ENCODE results near the gene CELF6.

The CELF6 gene

GRCh38 chr15:72271895-72272212 lies 48.1 kb downstream of the CELF6 start:
- peak; percentile 13 for ATAC-seq
- TF ChIP-seq ZNF70 (CRISPR knock-in tag; IDR thresholded peaks at IDR 0.05) (no peak), TSHZ2 (CRISPR knock-in tag; IDR thresholded peaks at IDR 0.05) (no peak), RARB (CRISPR knock-in tag; IDR thresholded peaks at IDR 0.05) (no peak), ZNF565 (CRISPR knock-in tag; conservative IDR thresholded peaks at IDR 0.05; ENCODE audit: low read depth) (no peak), TOX (CRISPR knock-in tag; IDR thresholded peaks at IDR 0.05; ENCODE audit: borderline replicate concordance) (no peak), ZFP3 (CRISPR knock-in tag; IDR thresholded peaks at IDR 0.05) (no peak), TCF4 (CRISPR knock-in tag; IDR thresholded peaks at IDR 0.05; ENCODE audit: borderline replicate concordance) (no peak), ZNF8 (CRISPR knock-in tag; IDR thresholded peaks at IDR 0.05) (no peak)

- no peak for TF ChIP-seq SNAI2 (CRISPR knock-in tag; IDR thresholded peaks at IDR 0.05)
- TF ChIP-seq ISL1 (CRISPR knock-in tag; IDR thresholded peaks at IDR 0.05), result no peak
- TF ChIP-seq ZNF8 (CRISPR knock-in tag; IDR thresholded peaks at IDR 0.05), result no peak
- no peak for TF ChIP-seq ZFP30 (CRISPR knock-in tag; IDR thresholded peaks at IDR 0.05)
- no peak for TF ChIP-seq CSRNP3 (CRISPR knock-in tag; IDR thresholded peaks at IDR 0.05)
- TF ChIP-seq TOX (CRISPR knock-in tag; IDR thresholded peaks at IDR 0.05; ENCODE audit: borderline replicate concordance), result no peak
- no peak for TF ChIP-seq ZC3H10 (CRISPR knock-in tag; IDR thresholded peaks at IDR 0.05)
- TF ChIP-seq ZFP3 (CRISPR knock-in tag; IDR thresholded peaks at IDR 0.05), result no peak
- TF ChIP-seq BACH2 (CRISPR knock-in tag; IDR thresholded peaks at IDR 0.05; ENCODE audit: borderline replicate concordance), result no peak
- TF ChIP-seq PPARA (CRISPR knock-in tag; IDR thresholded peaks at IDR 0.05; ENCODE audit: borderline replicate concordance), result no peak
- no peak for TF ChIP-seq CSDC2 (CRISPR knock-in tag; IDR thresholded peaks at IDR 0.05)
- TF ChIP-seq PATZ1 (CRISPR knock-in tag; IDR thresholded peaks at IDR 0.05; ENCODE audit: borderline replicate concordance), result no peak
- TF ChIP-seq ZNF565 (CRISPR knock-in tag; conservative IDR thresholded peaks at IDR 0.05; ENCODE audit: low read depth), result no peak
- no peak for TF ChIP-seq OSR1 (CRISPR knock-in tag; IDR thresholded peaks at IDR 0.05)
- no peak for TF ChIP-seq GLIS3 (CRISPR knock-in tag; IDR thresholded peaks at IDR 0.05)
- TF ChIP-seq ZNF70 (CRISPR knock-in tag; IDR thresholded peaks at IDR 0.05), result no peak
- TF ChIP-seq POU6F1 (CRISPR knock-in tag; IDR thresholded peaks at IDR 0.05; ENCODE audit: borderline replicate concordance, low read depth), result no peak
- no peak for TF ChIP-seq TCF4 (CRISPR knock-in tag; IDR thresholded peaks at IDR 0.05; ENCODE audit: borderline replicate concordance)
- TF ChIP-seq CREB5 (CRISPR knock-in tag; IDR thresholded peaks at IDR 0.05; ENCODE audit: low read depth), result no peak
- ATAC-seq, result no peak
Observed at GRCh38 chr15:72271221-72271620, 48.7 kb downstream of the CELF6 start.

- no peak for ATAC-seq
- TF ChIP-seq BACH2 (CRISPR knock-in tag; IDR thresholded peaks at IDR 0.05; ENCODE audit: borderline replicate concordance), result no peak
- TF ChIP-seq ZNF70 (CRISPR knock-in tag; IDR thresholded peaks at IDR 0.05), result no peak
- TF ChIP-seq PPARA (CRISPR knock-in tag; IDR thresholded peaks at IDR 0.05; ENCODE audit: borderline replicate concordance), result no peak
- no peak for TF ChIP-seq OSR1 (CRISPR knock-in tag; IDR thresholded peaks at IDR 0.05)
- no peak for TF ChIP-seq ZNF8 (CRISPR knock-in tag; IDR thresholded peaks at IDR 0.05)
- TF ChIP-seq TCF4 (CRISPR knock-in tag; IDR thresholded peaks at IDR 0.05; ENCODE audit: borderline replicate concordance), result no peak
- no peak for TF ChIP-seq CSDC2 (CRISPR knock-in tag; IDR thresholded peaks at IDR 0.05)
- TF ChIP-seq ZFP30 (CRISPR knock-in tag; IDR thresholded peaks at IDR 0.05), result no peak
- no peak for TF ChIP-seq POU6F1 (CRISPR knock-in tag; IDR thresholded peaks at IDR 0.05; ENCODE audit: borderline replicate concordance, low read depth)
- no peak for TF ChIP-seq GLIS3 (CRISPR knock-in tag; IDR thresholded peaks at IDR 0.05)
- no peak for TF ChIP-seq PATZ1 (CRISPR knock-in tag; IDR thresholded peaks at IDR 0.05; ENCODE audit: borderline replicate concordance)
Observed at GRCh38 chr15:72269739-72270138, 50.2 kb downstream of the CELF6 start.
